ENCODE results near the gene MSH5.

DNA sequence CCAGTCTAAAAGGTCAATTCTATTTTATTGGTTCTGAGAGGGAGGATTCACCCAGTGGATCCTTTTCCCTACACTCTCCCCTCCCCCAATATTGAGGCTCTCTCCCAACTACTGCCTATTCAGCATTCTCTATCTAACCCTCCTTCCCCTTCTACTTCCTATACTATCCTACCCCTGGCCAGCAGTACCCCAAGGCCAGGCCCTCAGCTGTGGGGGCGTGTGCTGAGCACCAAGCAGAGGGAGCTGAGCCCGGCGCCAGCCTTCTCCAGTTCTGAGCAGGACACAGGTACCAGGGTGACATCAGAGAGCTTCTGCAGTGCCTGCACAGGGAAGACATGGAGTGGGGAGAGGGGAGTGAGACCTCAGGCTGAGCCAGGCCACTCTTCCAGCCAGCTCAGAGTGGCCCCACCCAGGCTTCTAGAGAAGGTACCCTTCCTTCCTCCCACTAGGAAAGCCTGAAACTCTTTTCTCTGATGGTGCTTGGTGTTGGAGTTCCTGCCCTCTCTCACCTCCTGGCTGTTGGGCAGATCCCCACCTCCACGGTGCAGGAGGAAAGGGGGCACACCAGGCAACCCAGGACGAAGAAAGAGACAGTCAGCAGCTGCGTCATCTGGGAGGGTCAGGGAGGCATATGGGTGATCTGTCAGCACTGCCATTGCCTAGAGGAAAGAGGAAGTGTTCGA, 12.6 kb upstream of the MSH5 start:
- TF ChIP-seq EP300 (IDR thresholded peaks at IDR 0.05) (no peak), POLR2AphosphoS5 (IDR thresholded peaks at IDR 0.05) (no peak)
- TF ChIP-seq, protein P1, sequence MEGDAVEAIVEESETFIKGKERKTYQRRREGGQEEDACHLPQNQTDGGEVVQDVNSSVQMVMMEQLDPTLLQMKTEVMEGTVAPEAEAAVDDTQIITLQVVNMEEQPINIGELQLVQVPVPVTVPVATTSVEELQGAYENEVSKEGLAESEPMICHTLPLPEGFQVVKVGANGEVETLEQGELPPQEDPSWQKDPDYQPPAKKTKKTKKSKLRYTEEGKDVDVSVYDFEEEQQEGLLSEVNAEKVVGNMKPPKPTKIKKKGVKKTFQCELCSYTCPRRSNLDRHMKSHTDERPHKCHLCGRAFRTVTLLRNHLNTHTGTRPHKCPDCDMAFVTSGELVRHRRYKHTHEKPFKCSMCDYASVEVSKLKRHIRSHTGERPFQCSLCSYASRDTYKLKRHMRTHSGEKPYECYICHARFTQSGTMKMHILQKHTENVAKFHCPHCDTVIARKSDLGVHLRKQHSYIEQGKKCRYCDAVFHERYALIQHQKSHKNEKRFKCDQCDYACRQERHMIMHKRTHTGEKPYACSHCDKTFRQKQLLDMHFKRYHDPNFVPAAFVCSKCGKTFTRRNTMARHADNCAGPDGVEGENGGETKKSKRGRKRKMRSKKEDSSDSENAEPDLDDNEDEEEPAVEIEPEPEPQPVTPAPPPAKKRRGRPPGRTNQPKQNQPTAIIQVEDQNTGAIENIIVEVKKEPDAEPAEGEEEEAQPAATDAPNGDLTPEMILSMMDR (IDR thresholded peaks at IDR 0.05), result no peak
